Duodenal mucosa (tissue), 2 donors: Measurements from ENCODE around the gene TUT7.

Experiments used
- H3K27ac ChIP-seq: one replicate; pipeline ENCODE4 v1.7.0; 2013; ENCODE audit warnings: low read depth, low read length
- H3K27me3 ChIP-seq, 2 donors: one replicate each; pipeline ENCODE4 v1.7.0; 2013; ENCODE audit warnings: low read length in 2 of 2, control low read depth in 1 of 2; ENCODE audit not compliant: insufficient read depth in 2 of 2, control insufficient read depth in 1 of 2
- H3K36me3 ChIP-seq, 2 donors: one replicate each; pipeline ENCODE4 v1.7.0; 2013; ENCODE audit warnings: low read length in 2 of 2, control low read depth in 1 of 2; ENCODE audit not compliant: insufficient read depth in 2 of 2, control insufficient read depth in 1 of 2
- H3K4me1 ChIP-seq, 2 donors: one replicate each; pipeline ENCODE4 v1.7.0; 2013; ENCODE audit warnings: low read length in 2 of 2, control low read depth in 1 of 2; ENCODE audit not compliant: insufficient read depth in 2 of 2, control insufficient read depth in 1 of 2
- H3K4me3 ChIP-seq, 2 donors: one replicate each; pipeline ENCODE4 v1.7.0; 2013; ENCODE audit warnings: low read length in 2 of 2, low read depth in 1 of 2
- H3K9ac ChIP-seq, 2 donors: one replicate each; pipeline ENCODE4 v1.7.0; 2013; ENCODE audit warnings: low read length in 2 of 2, low read depth in 1 of 2
- H3K9me3 ChIP-seq, 2 donors: one replicate each; pipeline ENCODE4 v1.7.0; 2013; ENCODE audit warnings: low read length in 2 of 2, control low read depth in 1 of 2; ENCODE audit not compliant: control insufficient read depth in 1 of 2

Gene TUT7

GRCh38 chr9:86272221-86272620 is 82.0 kb downstream of the TUT7 start:
- H3K27ac ChIP-seq: no peak overlapping the region
- no peak overlapping the region for H3K9ac ChIP-seq
- no peaks in the 10 kb centered on the region for H3K27me3 ChIP-seq
- no peak overlapping the region for H3K4me3 ChIP-seq
- H3K9me3 ChIP-seq: no peaks in the 10 kb centered on the region
- peaks cover 0 to 5% of the 10 kb centered on the region in 2 donors for H3K4me1 ChIP-seq
- H3K36me3 ChIP-seq: peaks cover 10 to 25% of the 10 kb centered on the region in 2 donors

- Histone ChIP-seq H3K9me3 (no peaks in the 10 kb centered on the region), H3K36me3 (peaks cover 12 to 25% of the 10 kb centered on the region in 2 donors), H3K9ac (no peak overlapping the region), H3K27me3 (no peaks in the 10 kb centered on the region), H3K4me1 (no peaks in the 10 kb centered on the region), H3K27ac (no peak overlapping the region), H3K4me3 (no peak overlapping the region)
Observed at GRCh38 chr9:86263876-86264275, 90.3 kb downstream of the TUT7 start.

GRCh38 chr9:86262492-86262891 is 91.7 kb downstream of the TUT7 start:
- H3K36me3 ChIP-seq: peaks cover 12 to 25% of the 10 kb centered on the region in 2 donors

GRCh38 chr9:86259557-86259956 is 94.7 kb downstream of the TUT7 start, which contains the start of gene C9orf153:
C9orf153 (minus strand) TSS chr9:86259657; CDS start chr9:86229603, 30,054 bp downstream.
- Histone ChIP-seq H3K9me3 (no peaks in the 10 kb centered on the region), H3K36me3 (peaks cover 12 to 25% of the 10 kb centered on the region in 2 donors), H3K27me3 (no peaks in the 10 kb centered on the region), H3K9ac (no peak within 1 kb of the TSS), H3K27ac (no peak within 1 kb of the TSS), H3K4me3 (no peak within 1 kb of the TSS), H3K4me1 (no peaks in the 10 kb centered on the region)

More at GRCh38 chr9:86262492-86262891, 91.7 kb downstream of the TUT7 start:
- Histone ChIP-seq H3K27me3 (no peaks in the 10 kb centered on the region), H3K9ac (no peak overlapping the region), H3K27ac (no peak overlapping the region), H3K9me3 (no peaks in the 10 kb centered on the region), H3K4me3 (no peak overlapping the region), H3K4me1 (no peaks in the 10 kb centered on the region)

GRCh38 chr9:86257391-86257790 is 96.8 kb downstream of the TUT7 start:
- Histone ChIP-seq H3K4me3 (no peak overlapping the region), H3K9ac (no peak overlapping the region), H3K27ac (no peak overlapping the region), H3K9me3 (peaks cover 2 to 10% of the 10 kb centered on the region in 2 donors), H3K4me1 (no peaks in the 10 kb centered on the region), H3K36me3 (peaks cover 0 to 7% of the 10 kb centered on the region in 2 donors), H3K27me3 (no peaks in the 10 kb centered on the region)

- H3K36me3 ChIP-seq: peaks cover 0 to 3% of the 10 kb centered on the region in 2 donors
- H3K27ac ChIP-seq: no peak overlapping the region
- H3K4me3 ChIP-seq: no peak overlapping the region
- no peaks in the 10 kb centered on the region for H3K4me1 ChIP-seq
- peaks cover 2 to 10% of the 10 kb centered on the region in 2 donors for H3K9me3 ChIP-seq
- H3K9ac ChIP-seq: no peak overlapping the region
- H3K27me3 ChIP-seq: no peaks in the 10 kb centered on the region
Observed at GRCh38 chr9:86256653-86257052, 97.6 kb downstream of the TUT7 start.

GRCh38 chr9:86253577-86253976 is 100.6 kb downstream of the TUT7 start:
- Histone ChIP-seq H3K27ac (no peak overlapping the region), H3K27me3 (no peaks in the 10 kb centered on the region), H3K9ac (no peak overlapping the region), H3K4me1 (no peaks in the 10 kb centered on the region), H3K4me3 (no peak overlapping the region), H3K9me3 (peaks cover 2 to 10% of the 10 kb centered on the region in 2 donors), H3K36me3 (no peaks in the 10 kb centered on the region)

- no peak overlapping the region for H3K4me3 ChIP-seq
- H3K9ac ChIP-seq: no peak overlapping the region
- no peaks in the 10 kb centered on the region for H3K36me3 ChIP-seq
- H3K4me1 ChIP-seq: no peaks in the 10 kb centered on the region
- H3K27me3 ChIP-seq: no peaks in the 10 kb centered on the region
- H3K27ac ChIP-seq: no peak overlapping the region
- peaks cover 2 to 10% of the 10 kb centered on the region in 2 donors for H3K9me3 ChIP-seq
Observed at GRCh38 chr9:86252870-86253269, 101.3 kb downstream of the TUT7 start.

GRCh38 chr9:86250123-86250522 is 104.1 kb downstream of the TUT7 start:
- Histone ChIP-seq H3K27me3 (no peaks in the 10 kb centered on the region), H3K4me1 (no peaks in the 10 kb centered on the region), H3K27ac (no peak overlapping the region), H3K9me3 (peaks cover 2 to 10% of the 10 kb centered on the region in 2 donors), H3K36me3 (no peaks in the 10 kb centered on the region), H3K4me3 (no peak overlapping the region), H3K9ac (no peak overlapping the region)

- Histone ChIP-seq H3K9ac (no peak overlapping the region), H3K36me3 (no peaks in the 10 kb centered on the region), H3K27ac (no peak overlapping the region), H3K9me3 (peaks cover 2 to 10% of the 10 kb centered on the region in 2 donors), H3K4me3 (no peak overlapping the region), H3K27me3 (no peaks in the 10 kb centered on the region), H3K4me1 (no peaks in the 10 kb centered on the region)
Observed at GRCh38 chr9:86248746-86249145, 105.5 kb downstream of the TUT7 start.

- no peaks in the 10 kb centered on the region for H3K27me3 ChIP-seq
- H3K9me3 ChIP-seq: no peaks in the 10 kb centered on the region
- no peak overlapping the region for H3K4me3 ChIP-seq
- no peaks in the 10 kb centered on the region for H3K36me3 ChIP-seq
- no peak overlapping the region for H3K9ac ChIP-seq
- no peaks in the 10 kb centered on the region for H3K4me1 ChIP-seq
- no peak overlapping the region for H3K27ac ChIP-seq
Observed at GRCh38 chr9:86246752-86247161, 107.5 kb downstream of the TUT7 start.
